Lung (tissue), 12 donors: ENCODE data around the gene BHLHA9. TPM values are rescaled to one million over a fixed set of nuclear protein-coding genes. Genes with fewer than 3 reads are reported as not detected.

ENCODE experiments used
- ATAC-seq: fragments of 200-7000 bp; cut with Tn5 transposase; one replicate; pipeline ENCODE4 v1.9.1; 2020; ENCODE audit warnings: moderate number of reproducible peaks; ENCODE audit not compliant: insufficient read depth, low FRiP score
- DNase-seq, 3 donors: peaks; one replicate each; pipeline ENCODE4 v3.0.0-alpha.2; 2013 to 2017
- H3K27ac ChIP-seq, 2 donors: one replicate each; pipeline ENCODE4 v1.5.1; 2013; ENCODE audit warnings: mild to moderate bottlenecking in 2 of 2, moderate library complexity in 2 of 2, control low read depth in 1 of 2, inconsistent platforms in 1 of 2, low read depth in 1 of 2, low read length in 1 of 2
- H3K27me3 ChIP-seq, 3 donors: one replicate each; pipeline ENCODE4 v1.5.1; 2013; ENCODE audit warnings: low read length in 2 of 3; ENCODE audit not compliant: control insufficient read depth in 3 of 3, insufficient read depth in 3 of 3
- H3K36me3 ChIP-seq, 4 donors: one replicate each; pipeline ENCODE4 v1.5.1; 2013; ENCODE audit warnings: low read length in 4 of 4, mild to moderate bottlenecking in 1 of 4, moderate library complexity in 1 of 4; ENCODE audit not compliant: control insufficient read depth in 4 of 4, insufficient read depth in 4 of 4
- H3K4me1 ChIP-seq, 5 donors: one replicate each; pipeline ENCODE4 v1.5.1; 2013; ENCODE audit warnings: low read length in 5 of 5, mild to moderate bottlenecking in 2 of 5, moderate library complexity in 1 of 5; ENCODE audit not compliant: control insufficient read depth in 5 of 5, insufficient read depth in 5 of 5
- H3K4me3 ChIP-seq: one replicate; pipeline ENCODE4 v1.5.1; 2013; ENCODE audit warnings: mild to moderate bottlenecking, control low read depth, moderate library complexity
- H3K9ac ChIP-seq, 2 donors: one replicate each; pipeline ENCODE4 v1.5.1; 2013; ENCODE audit warnings: low read length in 2 of 2, control low read depth in 1 of 2; ENCODE audit not compliant: insufficient read depth in 1 of 2
- H3K9me3 ChIP-seq, 4 donors: one replicate each; pipeline ENCODE4 v1.5.1; 2013; ENCODE audit warnings: low read length in 3 of 4, mild to moderate bottlenecking in 1 of 4, moderate library complexity in 1 of 4; ENCODE audit not compliant: control insufficient read depth in 4 of 4, insufficient read depth in 3 of 4
- CTCF ChIP-seq: IDR thresholded peaks from 2 replicates; pipeline ENCODE4 v1.5.1; 2012; ENCODE audit warnings: mild to moderate bottlenecking; ENCODE audit errors: control extremely low read depth, extremely low read depth
- WGBS, 2 donors: extraction: QIAGEN DNeasy Blood & Tissue Kit; methylation state at CpG; one replicate each; pipeline ENCODE4 v1.1.7; 2013; 5-methylcytosine and 5-hydroxymethylcytosine counted together
- polyA plus RNA-seq, 2 donors: library from polyadenylated mRNA; stranded (reverse); fragments of 200-250 nt; gene quantifications; one replicate each; pipeline ENCODE4 v1.2.1, GENCODE V29; 2013
- total RNA-seq, 2 donors: library from RNA; depleted of rRNA in 1 of 2; stranded (reverse); fragments of >200 nt in 1 of 2; gene quantifications; one replicate each; pipeline ENCODE4 v1.2.1, GENCODE V29; 2014 to 2021
- donor health status: control.
- donor health status: control.
- donor health status: Bipolar disorder and iron deficiency.
- donor health status: healthy.
- donor health status: DM: yes; HTN: yes; CAD: no.

BHLHA9 gene
- total and polyA plus RNA-seq, 4 donors, result not detected

- peaks cover 0 to 14% (median 0%) of the 10 kb centered on the region in 3 donors for H3K27me3 ChIP-seq
- TF ChIP-seq CTCF, result no peak
- H3K4me1 ChIP-seq, result peaks cover 0 to 8% (median 0%) of the 10 kb centered on the region in 5 donors
- no peak overlapping the region for H3K27ac ChIP-seq
- H3K9ac ChIP-seq, result no peak overlapping the region
- no peak for ATAC-seq
- 83% methylated on average over 22 of the region's 22 CpGs for WGBS, 2 donors
- no peak overlapping the region for H3K4me3 ChIP-seq
- DNase-seq, result no peak
- no peaks in the 10 kb centered on the region for H3K36me3 ChIP-seq
- H3K9me3 ChIP-seq, result no peaks in the 10 kb centered on the region
These were observed 29.5 kb downstream of the BHLHA9 start for GRCh38 chr17:1299552-1300370.

GRCh38 chr17:1300371-1300905 is 30.2 kb downstream of the BHLHA9 start:
- ATAC-seq (no peak), DNase-seq (no peak)
- WGBS, 2 donors, result 85 to 90% methylated on average over 16 to 17 of the region's 17 CpGs
- peaks cover 0 to 8% (median 0%) of the 10 kb centered on the region in 5 donors for H3K4me1 ChIP-seq
- peaks cover 0 to 14% (median 0%) of the 10 kb centered on the region in 3 donors for H3K27me3 ChIP-seq
- H3K9ac ChIP-seq, result no peak overlapping the region
- H3K36me3 ChIP-seq, result no peaks in the 10 kb centered on the region
- H3K27ac ChIP-seq, result no peak overlapping the region
- TF ChIP-seq CTCF, result no peak
- no peak overlapping the region for H3K4me3 ChIP-seq
- H3K9me3 ChIP-seq, result no peaks in the 10 kb centered on the region

GRCh38 chr17:1301546-1301945 is 31.3 kb downstream of the BHLHA9 start:
- 77 to 81% methylated on average over 14 of the region's 14 CpGs for WGBS, 2 donors
- H3K36me3 ChIP-seq, result no peaks in the 10 kb centered on the region
- no peak overlapping the region for H3K27ac ChIP-seq
- H3K9ac ChIP-seq, result no peak overlapping the region
- no peaks in the 10 kb centered on the region for H3K9me3 ChIP-seq
- TF ChIP-seq CTCF, result no peak
- DNase-seq (no peak), ATAC-seq (no peak)
- no peak overlapping the region for H3K4me3 ChIP-seq
- H3K4me1 ChIP-seq, result peaks cover 0 to 8% (median 0%) of the 10 kb centered on the region in 5 donors
- H3K27me3 ChIP-seq, result peaks cover 0 to 14% (median 0%) of the 10 kb centered on the region in 3 donors
